Progenitor cell of endocrine pancreas (in vitro differentiated cells): ENCODE measurements around the gene FAM174B. TPM values are rescaled to one million over a fixed set of nuclear protein-coding genes. Genes with fewer than 3 reads are reported as not detected.

Experiments used
- DNase-seq: peaks from one replicate; pipeline ENCODE4 v3.0.0; 2021; ENCODE audit warnings: low spot score; ENCODE audit not compliant: unreplicated experiment
- H3K27ac Mint-ChIP-seq: 2 replicates; pipeline ENCODE4 v1.8.0; 2021; ENCODE audit warnings: mild to moderate bottlenecking, moderate library complexity, mixed read lengths
- H3K27me3 Mint-ChIP-seq: 2 replicates; pipeline ENCODE4 v1.8.0; 2021; ENCODE audit warnings: mixed read lengths
- H3K36me3 Mint-ChIP-seq: 2 replicates; pipeline ENCODE4 v1.8.0; 2022; ENCODE audit warnings: mixed read lengths; ENCODE audit not compliant: insufficient read depth
- H3K4me1 Mint-ChIP-seq: 2 replicates; pipeline ENCODE4 v1.8.0; 2021; ENCODE audit warnings: low read depth, mixed read lengths
- H3K4me3 Mint-ChIP-seq: 2 replicates; pipeline ENCODE4 v1.8.0; 2021; ENCODE audit warnings: low read depth, mild to moderate bottlenecking, moderate library complexity, mixed read lengths
- H3K9me3 Mint-ChIP-seq: 2 replicates; pipeline ENCODE4 v1.8.0; 2021; ENCODE audit warnings: low read depth, mixed read lengths
- total RNA-seq: library from RNA; stranded (reverse); gene quantifications from 2 replicates; pipeline ENCODE4 v1.2.1, GENCODE V29; 2021
- TF ChIP-seq, protein P1 (sequence below): fragments of 200-600 bp; sonication (generic); IDR thresholded peaks from one replicate; pipeline ENCODE4 v1.5.0; 2021; ENCODE audit warnings: antibody characterized with exemption, mild to moderate bottlenecking; ENCODE audit not compliant: unreplicated experiment

The FAM174B gene
- total RNA-seq, 1 donor from 2014 or later: 37.0 TPM

DNA sequence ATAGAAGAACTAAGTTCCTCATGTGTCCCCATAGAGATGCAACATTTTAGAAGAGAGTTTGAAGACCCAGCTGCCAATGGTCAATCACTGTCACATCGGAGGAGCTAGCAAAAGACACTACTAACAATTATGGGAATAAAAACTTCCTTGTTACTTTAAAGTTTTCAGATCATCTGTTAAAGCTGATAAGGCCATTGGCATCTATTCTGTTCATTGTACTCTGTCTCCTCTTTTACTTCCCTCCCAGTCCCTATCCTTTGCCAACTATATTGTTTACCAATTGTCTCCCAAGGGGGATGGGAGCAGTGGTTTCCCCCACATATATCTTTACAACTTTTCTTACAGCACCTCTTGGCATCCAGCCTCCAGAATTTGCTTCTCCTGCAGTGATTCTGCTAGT, 81.0 kb downstream of the FAM174B start:
- no peak for DNase-seq
- Mint-ChIP-seq H3K27ac (no peak overlapping the region), H3K4me1 (no peaks in the 10 kb centered on the region)

DNA sequence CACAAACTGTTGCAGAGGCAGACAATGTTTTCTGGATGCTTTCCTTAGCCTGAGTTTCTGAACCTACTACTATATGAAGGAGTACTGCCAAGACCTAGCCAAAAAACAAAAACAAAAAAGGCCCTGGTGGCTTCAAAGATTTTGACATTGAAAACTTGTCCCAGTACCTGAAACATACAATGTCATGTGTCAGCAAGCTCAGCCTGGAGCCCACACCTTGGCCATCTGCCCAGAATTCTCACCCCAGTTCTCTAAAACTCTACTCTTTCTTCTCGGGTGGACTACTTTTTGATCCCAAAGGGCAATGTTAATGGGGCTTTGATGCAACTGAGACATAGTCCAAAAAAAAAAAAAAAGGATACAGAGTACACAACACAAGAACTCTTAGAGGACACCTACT, 81.4 kb downstream of the FAM174B start:
- TF ChIP-seq, protein P1, sequence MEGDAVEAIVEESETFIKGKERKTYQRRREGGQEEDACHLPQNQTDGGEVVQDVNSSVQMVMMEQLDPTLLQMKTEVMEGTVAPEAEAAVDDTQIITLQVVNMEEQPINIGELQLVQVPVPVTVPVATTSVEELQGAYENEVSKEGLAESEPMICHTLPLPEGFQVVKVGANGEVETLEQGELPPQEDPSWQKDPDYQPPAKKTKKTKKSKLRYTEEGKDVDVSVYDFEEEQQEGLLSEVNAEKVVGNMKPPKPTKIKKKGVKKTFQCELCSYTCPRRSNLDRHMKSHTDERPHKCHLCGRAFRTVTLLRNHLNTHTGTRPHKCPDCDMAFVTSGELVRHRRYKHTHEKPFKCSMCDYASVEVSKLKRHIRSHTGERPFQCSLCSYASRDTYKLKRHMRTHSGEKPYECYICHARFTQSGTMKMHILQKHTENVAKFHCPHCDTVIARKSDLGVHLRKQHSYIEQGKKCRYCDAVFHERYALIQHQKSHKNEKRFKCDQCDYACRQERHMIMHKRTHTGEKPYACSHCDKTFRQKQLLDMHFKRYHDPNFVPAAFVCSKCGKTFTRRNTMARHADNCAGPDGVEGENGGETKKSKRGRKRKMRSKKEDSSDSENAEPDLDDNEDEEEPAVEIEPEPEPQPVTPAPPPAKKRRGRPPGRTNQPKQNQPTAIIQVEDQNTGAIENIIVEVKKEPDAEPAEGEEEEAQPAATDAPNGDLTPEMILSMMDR: no peak
- no peaks in the 10 kb centered on the region for H3K4me1 Mint-ChIP-seq
- no peak overlapping the region for H3K4me3 Mint-ChIP-seq
- H3K9me3 Mint-ChIP-seq: no peaks in the 10 kb centered on the region
- H3K27ac Mint-ChIP-seq: no peak overlapping the region
- no peak for DNase-seq
- no peaks in the 10 kb centered on the region for H3K36me3 Mint-ChIP-seq
- H3K27me3 Mint-ChIP-seq: peaks cover 48% of the 10 kb centered on the region

More for the DNA sequence above, 81.0 kb downstream of the FAM174B start:
- Mint-ChIP-seq H3K36me3 (no peaks in the 10 kb centered on the region), H3K9me3 (no peaks in the 10 kb centered on the region), H3K4me3 (no peak overlapping the region), H3K27me3 (peaks cover 48% of the 10 kb centered on the region)
- TF ChIP-seq, protein P1: no peak

DNA sequence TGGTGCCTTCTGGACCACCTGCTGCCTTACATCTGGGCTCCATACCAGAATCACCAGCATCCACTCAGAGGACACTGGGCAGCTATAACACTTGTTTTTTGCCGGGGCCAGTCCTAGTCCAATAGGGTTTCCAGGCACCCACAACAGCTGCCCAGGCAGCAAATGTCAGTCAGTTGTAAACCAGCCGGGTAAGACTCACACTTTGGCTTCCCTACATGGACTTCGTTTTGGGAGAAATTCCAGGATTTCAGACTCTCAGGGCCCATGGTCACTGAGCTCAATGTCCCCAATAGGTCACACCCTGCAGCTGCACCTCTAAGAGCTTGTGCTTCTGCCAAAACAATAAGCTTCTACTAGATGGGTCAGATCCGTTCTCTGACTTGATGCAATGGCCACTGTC, 83.8 kb downstream of the FAM174B start:
- TF ChIP-seq, protein P1: no peak
- DNase-seq: no peak
- Mint-ChIP-seq H3K27me3 (peaks cover 39% of the 10 kb centered on the region), H3K9me3 (no peaks in the 10 kb centered on the region), H3K27ac (no peak overlapping the region), H3K4me1 (no peaks in the 10 kb centered on the region), H3K36me3 (no peaks in the 10 kb centered on the region), H3K4me3 (no peak overlapping the region)

DNA sequence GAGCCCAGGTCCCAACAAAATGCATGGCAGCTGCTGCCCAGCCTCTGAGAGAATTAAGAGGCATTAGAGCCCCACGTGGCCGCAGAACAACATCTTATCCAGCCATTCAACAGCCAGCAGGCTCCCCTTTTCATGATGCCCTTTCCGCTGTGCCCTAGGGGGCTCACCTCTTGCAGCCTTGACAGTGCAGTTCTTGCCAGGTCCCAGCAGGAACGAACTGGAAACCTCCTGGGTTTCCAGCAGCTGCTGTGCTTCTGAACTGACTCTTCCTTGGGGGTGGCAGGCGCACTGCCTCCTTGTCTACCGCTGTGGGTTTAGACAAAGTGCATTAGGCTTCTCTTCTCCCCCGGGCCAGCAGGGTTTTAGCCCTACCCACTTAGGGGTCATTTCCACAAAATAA, 85.2 kb downstream of the FAM174B start:
- TF ChIP-seq, protein P1: no peak
- DNase-seq: no peak
- Mint-ChIP-seq H3K36me3 (no peaks in the 10 kb centered on the region), H3K27ac (no peak overlapping the region), H3K4me3 (no peak overlapping the region), H3K27me3 (peaks cover 37% of the 10 kb centered on the region), H3K9me3 (peaks cover 3% of the 10 kb centered on the region), H3K4me1 (no peaks in the 10 kb centered on the region)

DNA sequence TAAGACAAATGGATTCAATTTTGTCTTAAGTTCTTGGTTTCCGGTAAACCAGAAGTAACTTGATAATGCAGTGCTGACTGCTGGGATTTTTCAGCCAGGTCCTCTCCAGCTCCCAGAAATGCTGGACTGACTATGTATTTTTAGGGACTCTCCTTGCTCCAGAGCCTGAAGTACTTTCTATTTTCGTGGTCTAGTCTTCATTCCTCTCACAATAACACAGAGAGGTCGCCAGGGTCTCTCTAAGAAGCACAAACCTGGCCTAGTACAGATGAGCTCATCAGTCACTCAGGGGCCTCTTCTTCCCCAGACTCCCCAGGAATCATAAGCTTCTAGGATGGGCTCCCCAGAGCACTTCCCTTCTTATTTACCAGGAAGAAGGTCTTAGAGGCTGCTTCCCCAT, 85.8 kb downstream of the FAM174B start:
- TF ChIP-seq, protein P1: no peak
- no peak for DNase-seq
- H3K9me3 Mint-ChIP-seq: peaks cover 3% of the 10 kb centered on the region

More for the DNA sequence above, 85.8 kb downstream of the FAM174B start:
- peaks cover 34% of the 10 kb centered on the region for H3K27me3 Mint-ChIP-seq
- no peak overlapping the region for H3K27ac Mint-ChIP-seq
- no peaks in the 10 kb centered on the region for H3K36me3 Mint-ChIP-seq
- H3K4me3 Mint-ChIP-seq: no peak overlapping the region
- no peaks in the 10 kb centered on the region for H3K4me1 Mint-ChIP-seq

Other genes with a start within 250 kb of the FAM174B start
- 145 and 159 TPM in 2 replicates for gene CHD2, start 244.5 kb upstream of the FAM174B start, total RNA-seq